ENCODE data around the gene TMEM231. TPM values are rescaled to one million over a fixed set of nuclear protein-coding genes. Genes with fewer than 3 reads are reported as not detected.
"Not testable (repeated sequence)": the region's sequence is repeated elsewhere in the genome, so short reads cannot be mapped to it uniquely, and the experiment has no call there.

TMEM231 gene
- total and polyA plus RNA-seq, 2 donors, result 2.2 to 4.5 TPM

DNA sequence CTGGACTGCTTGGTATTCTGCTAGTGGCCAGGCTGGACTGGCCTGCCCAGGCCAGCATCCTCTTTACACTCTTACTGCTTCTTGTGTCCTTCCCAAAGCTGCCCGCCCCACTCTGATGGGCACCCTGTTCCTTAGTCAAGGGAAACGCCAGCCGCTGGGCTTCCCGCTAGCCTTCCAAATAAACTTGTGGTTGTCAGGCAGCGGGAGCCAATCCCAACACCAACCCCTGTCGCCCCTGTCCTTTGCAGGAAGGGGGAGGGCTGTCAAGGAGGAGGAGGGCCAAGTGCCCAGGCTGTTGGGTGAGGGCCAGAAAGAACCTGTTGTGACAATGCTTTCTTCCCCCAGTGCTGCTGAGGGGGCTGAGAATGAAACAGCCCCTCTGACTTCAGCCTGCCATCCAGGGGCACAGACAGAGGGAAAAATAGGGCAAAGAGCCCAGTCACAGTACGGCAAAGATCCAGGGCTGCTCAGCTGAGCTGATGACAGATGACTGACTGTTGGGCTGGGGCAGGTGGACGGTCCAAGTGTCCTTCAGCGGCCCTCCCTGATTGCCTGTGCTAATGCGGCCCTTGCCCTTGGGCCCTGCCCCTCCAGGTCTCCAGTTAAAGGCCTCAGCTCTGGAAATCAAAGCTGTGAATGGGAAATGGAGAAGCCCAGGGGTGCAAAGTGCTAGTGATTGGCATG lies 17.0 kb downstream of the TMEM231 start:
- DNase-seq (ENCODE audit: low read depth in 6 of 9, low spot score in 9 of 9); H3K9me3 ChIP-seq (ENCODE audit: control insufficient read depth in 2 of 2, insufficient read depth in 1 of 2, low read length in 1 of 2); H3K36me3 ChIP-seq (ENCODE audit: control insufficient read depth in 2 of 2, insufficient read depth in 2 of 2, low read length in 1 of 2); H3K27ac ChIP-seq (ENCODE audit: low read depth in 1 of 2, low read length in 1 of 2); H3K27me3 ChIP-seq (ENCODE audit: control insufficient read depth in 2 of 2, insufficient read depth in 1 of 2, low read length in 1 of 2); H3K4me1 ChIP-seq (ENCODE audit: control insufficient read depth in 2 of 2, insufficient read depth in 2 of 2, low read length in 2 of 2); H3K4me3 ChIP-seq (ENCODE audit: low read length in 2 of 2): not testable (repeated sequence)
- WGBS, result 97% methylated on average over 8 of the region's 10 CpGs

DNA sequence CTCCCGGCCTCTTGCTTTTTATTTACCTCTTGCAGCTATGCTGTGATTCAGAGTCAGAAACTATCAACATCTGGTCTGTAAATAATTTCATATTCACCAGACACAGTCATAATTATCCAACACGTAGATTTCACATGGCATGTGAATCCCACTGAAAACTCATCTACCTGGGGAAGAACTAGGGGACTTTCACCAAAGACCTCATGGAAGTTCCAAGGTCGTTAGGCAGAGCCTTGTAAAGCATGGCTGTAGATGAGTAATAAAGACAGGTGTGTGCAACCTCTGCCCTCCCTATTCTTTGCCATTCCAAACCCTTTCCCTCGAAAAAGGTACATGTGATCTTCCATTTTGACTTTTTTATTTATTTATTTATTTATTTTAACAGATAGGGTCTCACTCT lies 18.3 kb downstream of the TMEM231 start:
- no peaks in the 10 kb centered on the region for H3K9me3 ChIP-seq (ENCODE audit: control insufficient read depth in 2 of 2, insufficient read depth in 1 of 2, low read length in 1 of 2)
- no peak overlapping the region for H3K4me3 ChIP-seq (ENCODE audit: low read length in 2 of 2)
- 96% methylated on average over 4 of the region's 4 CpGs for WGBS
- no peaks in the 10 kb centered on the region for H3K27me3 ChIP-seq (ENCODE audit: control insufficient read depth in 2 of 2, insufficient read depth in 1 of 2, low read length in 1 of 2)
- DNase-seq (ENCODE audit: low read depth in 6 of 9, low spot score in 9 of 9), result no peak
- no peak overlapping the region for H3K27ac ChIP-seq (ENCODE audit: low read depth in 1 of 2, low read length in 1 of 2)
- no peaks in the 10 kb centered on the region for H3K36me3 ChIP-seq (ENCODE audit: control insufficient read depth in 2 of 2, insufficient read depth in 2 of 2, low read length in 1 of 2)
- H3K4me1 ChIP-seq (ENCODE audit: control insufficient read depth in 2 of 2, insufficient read depth in 2 of 2, low read length in 2 of 2), result no peaks in the 10 kb centered on the region

DNA sequence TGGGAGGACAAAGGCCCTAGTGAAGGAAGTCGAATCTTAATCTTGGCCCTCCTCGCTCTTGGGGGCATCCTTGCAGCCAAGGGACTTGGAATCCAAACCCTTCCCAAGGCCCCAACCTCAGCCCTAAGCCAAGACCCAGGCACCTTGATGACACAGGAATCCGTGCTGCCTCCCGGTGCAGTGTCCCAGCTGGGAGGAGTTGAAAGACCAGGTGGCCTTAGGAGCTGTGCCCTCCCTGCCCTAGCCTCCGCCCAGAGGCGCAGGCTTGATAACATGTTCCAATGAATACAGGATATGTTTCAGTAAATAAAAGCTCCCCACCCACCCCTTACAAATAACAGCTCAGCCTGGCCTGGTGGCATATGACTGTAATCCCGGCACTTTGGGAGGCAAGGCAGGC lies 20.2 kb downstream of the TMEM231 start, which contains the start of gene CHST5:
Gene CHST5 (minus strand): TSS at position 208 of the 400 bp plus-strand sequence. CDS start 5,724 bp downstream, outside the sequence.
- Histone ChIP-seq H3K27ac (ENCODE audit: low read depth in 1 of 2, low read length in 1 of 2) (no peak within 1 kb of the TSS), H3K27me3 (ENCODE audit: control insufficient read depth in 2 of 2, insufficient read depth in 1 of 2, low read length in 1 of 2) (no peaks in the 10 kb centered on the region), H3K4me1 (ENCODE audit: control insufficient read depth in 2 of 2, insufficient read depth in 2 of 2, low read length in 2 of 2) (no peaks in the 10 kb centered on the region), H3K9me3 (ENCODE audit: control insufficient read depth in 2 of 2, insufficient read depth in 1 of 2, low read length in 1 of 2) (no peaks in the 10 kb centered on the region), H3K4me3 (ENCODE audit: low read length in 2 of 2) (no peak within 1 kb of the TSS), H3K36me3 (ENCODE audit: control insufficient read depth in 2 of 2, insufficient read depth in 2 of 2, low read length in 1 of 2) (no peaks in the 10 kb centered on the region)
- WGBS, result 97% methylated on average over 7 of the region's 7 CpGs
- DNase-seq (ENCODE audit: low read depth in 6 of 9, low spot score in 9 of 9), result no peak

DNA sequence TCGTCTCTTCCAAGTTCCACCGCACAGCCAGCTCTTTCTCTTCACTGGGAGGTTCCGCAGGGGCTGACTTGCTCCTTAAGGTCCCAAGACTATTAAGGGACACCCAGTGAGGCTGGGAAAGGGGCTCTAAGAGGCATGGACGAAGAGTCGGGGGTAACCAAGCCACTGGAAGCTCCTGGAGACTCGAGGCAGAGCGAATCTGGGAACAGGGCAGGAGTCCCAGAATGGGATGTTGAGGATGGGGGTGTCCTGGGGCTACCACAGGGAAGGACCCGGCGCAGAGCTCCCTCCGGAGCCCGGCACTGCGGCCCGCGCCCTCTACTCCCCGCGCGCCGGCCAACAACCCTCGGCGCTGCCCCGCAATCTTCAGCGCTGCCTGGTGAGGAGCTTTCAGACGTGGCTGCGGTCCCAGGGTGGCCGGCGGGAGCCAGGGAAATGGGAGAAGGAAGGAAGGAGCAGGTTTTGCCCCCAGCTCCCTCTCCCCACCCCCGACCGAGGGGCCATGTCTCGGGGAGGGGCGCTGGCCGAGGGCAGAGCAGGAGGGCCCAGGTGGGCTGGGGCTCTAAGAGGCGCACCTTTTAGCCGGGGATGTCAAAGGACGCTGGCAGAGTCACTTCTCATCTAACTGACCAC lies 20.7 kb downstream of the TMEM231 start:
- no peaks in the 10 kb centered on the region for H3K36me3 ChIP-seq (ENCODE audit: control insufficient read depth in 2 of 2, insufficient read depth in 2 of 2, low read length in 1 of 2)
- DNase-seq (ENCODE audit: low read depth in 6 of 9, low spot score in 9 of 9), result no peak
- no peaks in the 10 kb centered on the region for H3K27me3 ChIP-seq (ENCODE audit: control insufficient read depth in 2 of 2, insufficient read depth in 1 of 2, low read length in 1 of 2)
- no peak overlapping the region for H3K4me3 ChIP-seq (ENCODE audit: low read length in 2 of 2)
- H3K4me1 ChIP-seq (ENCODE audit: control insufficient read depth in 2 of 2, insufficient read depth in 2 of 2, low read length in 2 of 2), result no peaks in the 10 kb centered on the region
- 84% methylated on average over 34 of the region's 34 CpGs for WGBS
- no peak overlapping the region for H3K27ac ChIP-seq (ENCODE audit: low read depth in 1 of 2, low read length in 1 of 2)
- H3K9me3 ChIP-seq (ENCODE audit: control insufficient read depth in 2 of 2, insufficient read depth in 1 of 2, low read length in 1 of 2), result no peaks in the 10 kb centered on the region

DNA sequence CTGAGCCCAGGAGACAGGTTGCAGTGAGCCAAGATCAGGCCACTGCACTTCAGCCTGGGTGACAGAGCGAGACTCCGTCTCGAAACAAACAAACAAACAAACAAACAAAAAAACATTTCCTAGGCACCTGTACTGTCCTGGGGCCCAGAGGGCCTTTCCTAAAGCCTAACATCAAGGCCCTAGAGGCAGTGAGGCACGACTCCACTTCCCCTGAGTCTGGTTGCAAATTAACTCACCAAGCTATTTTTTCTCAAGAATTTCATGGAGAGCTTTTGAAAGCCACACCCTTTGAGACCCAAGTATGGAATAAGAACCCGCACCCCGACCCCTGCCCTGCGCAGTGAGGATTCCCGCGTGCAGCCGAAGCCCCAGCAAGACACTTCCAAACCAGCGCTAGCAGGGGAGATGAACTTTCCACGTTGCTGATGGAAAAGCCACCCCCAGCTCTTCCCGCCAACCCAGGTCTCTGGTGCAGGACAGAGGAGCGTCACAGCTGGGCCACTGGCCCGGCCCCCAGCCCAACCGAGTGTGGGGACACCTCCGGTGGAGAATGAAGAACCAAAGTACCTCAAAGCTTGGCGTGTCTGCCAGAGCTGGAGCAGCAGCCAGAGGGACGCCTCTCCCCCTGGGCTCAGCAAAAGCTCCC lies 21.4 kb downstream of the TMEM231 start:
- H3K27me3 ChIP-seq (ENCODE audit: control insufficient read depth in 2 of 2, insufficient read depth in 1 of 2, low read length in 1 of 2), result no peaks in the 10 kb centered on the region
- 92% methylated on average over 19 of the region's 19 CpGs for WGBS
- H3K9me3 ChIP-seq (ENCODE audit: control insufficient read depth in 2 of 2, insufficient read depth in 1 of 2, low read length in 1 of 2), result no peaks in the 10 kb centered on the region
- DNase-seq (ENCODE audit: low read depth in 6 of 9, low spot score in 9 of 9), result no peak
- H3K4me3 ChIP-seq (ENCODE audit: low read length in 2 of 2), result no peak overlapping the region
- H3K27ac ChIP-seq (ENCODE audit: low read depth in 1 of 2, low read length in 1 of 2), result no peak overlapping the region
- H3K36me3 ChIP-seq (ENCODE audit: control insufficient read depth in 2 of 2, insufficient read depth in 2 of 2, low read length in 1 of 2), result no peaks in the 10 kb centered on the region
- no peaks in the 10 kb centered on the region for H3K4me1 ChIP-seq (ENCODE audit: control insufficient read depth in 2 of 2, insufficient read depth in 2 of 2, low read length in 2 of 2)

DNA sequence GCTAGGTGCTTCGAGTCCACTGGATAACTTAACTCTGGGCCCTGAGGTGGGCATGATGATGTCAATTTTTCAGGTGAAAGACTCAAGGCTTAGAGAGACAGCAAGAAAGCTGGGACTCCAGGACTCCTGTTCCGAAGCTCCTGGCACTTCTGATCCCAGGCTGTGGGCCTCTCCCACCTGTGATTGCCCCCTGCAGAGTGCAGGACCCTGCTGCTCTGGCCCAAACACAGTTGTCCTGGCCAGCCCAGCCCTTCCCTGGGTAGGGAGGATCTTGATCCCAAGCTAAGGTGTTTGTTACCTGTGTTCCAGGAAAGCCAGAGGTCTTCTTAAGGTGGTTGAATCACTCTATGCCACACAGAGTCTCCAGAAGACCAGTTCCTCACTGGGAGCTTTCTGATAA lies 23.3 kb downstream of the TMEM231 start:
- no peak overlapping the region for H3K4me3 ChIP-seq (ENCODE audit: low read length in 2 of 2)
- DNase-seq (ENCODE audit: low read depth in 6 of 9, low spot score in 9 of 9), result no peak
- no peaks in the 10 kb centered on the region for H3K27me3 ChIP-seq (ENCODE audit: control insufficient read depth in 2 of 2, insufficient read depth in 1 of 2, low read length in 1 of 2)
- H3K4me1 ChIP-seq (ENCODE audit: control insufficient read depth in 2 of 2, insufficient read depth in 2 of 2, low read length in 2 of 2), result no peaks in the 10 kb centered on the region
- no peak overlapping the region for H3K27ac ChIP-seq (ENCODE audit: low read depth in 1 of 2, low read length in 1 of 2)
- H3K36me3 ChIP-seq (ENCODE audit: control insufficient read depth in 2 of 2, insufficient read depth in 2 of 2, low read length in 1 of 2), result no peaks in the 10 kb centered on the region
- H3K9me3 ChIP-seq (ENCODE audit: control insufficient read depth in 2 of 2, insufficient read depth in 1 of 2, low read length in 1 of 2), result no peaks in the 10 kb centered on the region
- 89% methylated on average over 2 of the region's 2 CpGs for WGBS

DNA sequence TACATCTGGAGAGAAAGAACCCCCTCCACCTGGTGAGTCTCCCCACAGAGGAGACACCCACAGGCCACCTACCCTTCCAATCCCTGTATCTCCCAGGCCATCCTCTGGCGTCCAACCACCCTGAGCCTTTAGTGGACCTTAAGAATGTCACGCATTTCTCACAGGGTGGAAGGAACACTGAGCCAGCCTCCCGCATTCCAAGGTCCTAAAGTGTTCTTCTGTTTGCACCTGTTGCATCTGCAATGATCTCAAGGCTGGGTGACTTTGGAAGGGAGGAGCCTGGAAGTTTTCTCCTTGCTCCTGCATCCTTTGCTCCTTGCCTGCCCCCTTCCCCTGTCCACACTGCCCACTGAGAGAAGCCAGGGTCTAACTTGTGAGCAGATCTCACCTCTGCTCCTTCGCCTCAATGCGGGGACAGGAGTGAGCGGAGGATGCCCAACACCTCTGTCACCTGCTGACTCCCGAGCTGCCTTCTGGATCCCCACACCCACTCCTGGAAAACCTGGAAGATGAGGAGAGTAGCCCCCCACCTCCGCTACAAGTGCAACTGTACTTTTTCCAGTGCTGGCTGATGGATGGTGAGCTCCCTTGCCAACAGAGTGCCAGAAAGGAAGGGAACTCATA lies 23.8 kb downstream of the TMEM231 start:
- WGBS, result 97% methylated on average over 8 of the region's 8 CpGs
- H3K4me1 ChIP-seq (ENCODE audit: control insufficient read depth in 2 of 2, insufficient read depth in 2 of 2, low read length in 2 of 2), result no peaks in the 10 kb centered on the region
- no peak for DNase-seq (ENCODE audit: low read depth in 6 of 9, low spot score in 9 of 9)
- no peak overlapping the region for H3K27ac ChIP-seq (ENCODE audit: low read depth in 1 of 2, low read length in 1 of 2)
- no peak overlapping the region for H3K4me3 ChIP-seq (ENCODE audit: low read length in 2 of 2)
- H3K27me3 ChIP-seq (ENCODE audit: control insufficient read depth in 2 of 2, insufficient read depth in 1 of 2, low read length in 1 of 2), result no peaks in the 10 kb centered on the region
- H3K9me3 ChIP-seq (ENCODE audit: control insufficient read depth in 2 of 2, insufficient read depth in 1 of 2, low read length in 1 of 2), result no peaks in the 10 kb centered on the region
- no peaks in the 10 kb centered on the region for H3K36me3 ChIP-seq (ENCODE audit: control insufficient read depth in 2 of 2, insufficient read depth in 2 of 2, low read length in 1 of 2)

DNA sequence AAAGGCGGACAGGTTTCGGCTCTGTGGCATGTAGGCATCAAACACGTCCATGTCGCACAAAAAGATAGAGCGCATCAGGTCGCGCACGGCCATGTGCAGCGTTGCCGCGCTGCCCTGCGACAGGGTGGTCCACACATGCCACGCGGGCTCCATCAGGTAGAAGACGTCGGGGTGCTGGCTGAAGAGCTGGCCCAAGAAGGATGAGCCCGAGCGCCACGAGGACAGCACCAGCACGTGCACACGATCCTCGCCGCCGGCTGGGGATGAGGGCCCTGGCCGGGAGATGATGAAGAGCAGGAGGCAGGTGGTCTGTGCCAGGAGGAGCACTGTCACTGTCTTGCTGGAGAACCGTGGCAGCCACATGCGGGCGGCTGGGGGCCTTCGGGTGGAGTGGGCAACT lies 26.1 kb downstream of the TMEM231 start:
- WGBS, result 99% methylated on average over 29 of the region's 29 CpGs
- no peaks in the 10 kb centered on the region for H3K4me1 ChIP-seq (ENCODE audit: control insufficient read depth in 2 of 2, insufficient read depth in 2 of 2, low read length in 2 of 2)
- no peak overlapping the region for H3K4me3 ChIP-seq (ENCODE audit: low read length in 2 of 2)
- H3K36me3 ChIP-seq (ENCODE audit: control insufficient read depth in 2 of 2, insufficient read depth in 2 of 2, low read length in 1 of 2), result no peaks in the 10 kb centered on the region
- no peak for DNase-seq (ENCODE audit: low read depth in 6 of 9, low spot score in 9 of 9)
- no peak overlapping the region for H3K27ac ChIP-seq (ENCODE audit: low read depth in 1 of 2, low read length in 1 of 2)
- no peaks in the 10 kb centered on the region for H3K27me3 ChIP-seq (ENCODE audit: control insufficient read depth in 2 of 2, insufficient read depth in 1 of 2, low read length in 1 of 2)
- no peaks in the 10 kb centered on the region for H3K9me3 ChIP-seq (ENCODE audit: control insufficient read depth in 2 of 2, insufficient read depth in 1 of 2, low read length in 1 of 2)
